OCI-LY1 (cell line): ENCODE measurements around the gene AGTPBP1.

Experiments used
- H2AFZ ChIP-seq: fragments of 200-600 bp; sonication (generic), shearing (Covaris generic); 2 replicates; pipeline ENCODE4 v1.6.0; 2014; ENCODE audit warnings: antibody characterized with exemption, mild to moderate bottlenecking, low read length
- H3F3A ChIP-seq: fragments of 200-600 bp; sonication (generic), shearing (Covaris generic); 2 replicates; pipeline ENCODE4 v1.6.0; 2014; ENCODE audit warnings: mild to moderate bottlenecking, antibody characterized with exemption, low read length, moderate library complexity; ENCODE audit not compliant: insufficient read depth
- H3K27ac ChIP-seq: fragments of 200-600 bp; sonication (generic); 2 replicates; pipeline ENCODE4 v1.5.1; 2014; ENCODE audit warnings: low read length, mixed run types, mild to moderate bottlenecking, low read depth; ENCODE audit not compliant: poor library complexity, severe bottlenecking
- H3K27me3 ChIP-seq: fragments of 200-600 bp; sonication (generic); 2 replicates; pipeline ENCODE4 v1.6.0; 2014; ENCODE audit warnings: antibody characterized with exemption, mild to moderate bottlenecking, low read length, moderate library complexity; ENCODE audit not compliant: insufficient read depth
- H3K36me3 ChIP-seq: fragments of 200-600 bp; sonication (generic); 2 replicates; pipeline ENCODE4 v1.6.1; 2014; ENCODE audit warnings: mild to moderate bottlenecking, antibody characterized with exemption, low read length, moderate library complexity, mixed read lengths; ENCODE audit not compliant: insufficient read depth
- H3K4me1 ChIP-seq: fragments of 200-600 bp; sonication (generic); 2 replicates; pipeline ENCODE4 v1.5.1; 2014; ENCODE audit warnings: mild to moderate bottlenecking, low read length, moderate library complexity; ENCODE audit not compliant: insufficient read depth, severe bottlenecking
- H3K4me2 ChIP-seq: fragments of 200-600 bp; sonication (generic), shearing (Covaris generic); 2 replicates; pipeline ENCODE4 v1.6.1; 2014; ENCODE audit warnings: low read length
- H3K4me3 ChIP-seq: fragments of 200-600 bp; sonication (generic); 2 replicates; pipeline ENCODE4 v1.5.1; 2014; ENCODE audit warnings: low read length, low read depth, mild to moderate bottlenecking, mixed read lengths; ENCODE audit not compliant: poor library complexity, severe bottlenecking
- H3K79me2 ChIP-seq: fragments of 200-600 bp; shearing (Covaris generic); 2 replicates; pipeline ENCODE4 v1.6.1; 2016; ENCODE audit warnings: mixed run types, low read length, mixed read lengths; ENCODE audit not compliant: insufficient read depth
- H3K9ac ChIP-seq: fragments of 200-600 bp; sonication (generic), shearing (Covaris generic); 2 replicates; pipeline ENCODE4 v1.6.1; 2014; ENCODE audit warnings: mild to moderate bottlenecking, low read length, mixed read lengths
- H3K9me2 ChIP-seq: fragments of 200-600 bp; sonication (generic), shearing (Covaris generic); 2 replicates; pipeline ENCODE4 v1.6.1; 2014; ENCODE audit warnings: low read depth, mild to moderate bottlenecking, low read length, mixed read lengths
- H3K9me3 ChIP-seq: fragments of 200-600 bp; shearing (Covaris generic); 2 replicates; pipeline ENCODE4 v1.6.1; 2014; ENCODE audit warnings: low read length, mixed read lengths
- H4K20me1 ChIP-seq: fragments of 200-600 bp; sonication (generic), shearing (Covaris generic); 2 replicates; pipeline ENCODE4 v1.6.0; 2016; ENCODE audit warnings: mild to moderate bottlenecking, low read length; ENCODE audit not compliant: insufficient read depth
- EZH2 ChIP-seq: fragments of 200-600 bp; sonication (generic), shearing (Covaris generic); IDR thresholded peaks from 2 replicates; pipeline ENCODE4 v1.8.0; 2017; ENCODE audit warnings: borderline replicate concordance, mixed run types, mild to moderate bottlenecking, antibody characterized with exemption, low read length, moderate library complexity, mixed read lengths
- TF ChIP-seq, protein P1 (sequence below): fragments of 200-600 bp; sonication (generic), shearing (Covaris generic); IDR thresholded peaks from 2 replicates; pipeline ENCODE4 v1.5.1; 2017; ENCODE audit warnings: mild to moderate bottlenecking, antibody characterized with exemption, low read length, moderate library complexity, mixed read lengths

AGTPBP1 gene

DNA sequence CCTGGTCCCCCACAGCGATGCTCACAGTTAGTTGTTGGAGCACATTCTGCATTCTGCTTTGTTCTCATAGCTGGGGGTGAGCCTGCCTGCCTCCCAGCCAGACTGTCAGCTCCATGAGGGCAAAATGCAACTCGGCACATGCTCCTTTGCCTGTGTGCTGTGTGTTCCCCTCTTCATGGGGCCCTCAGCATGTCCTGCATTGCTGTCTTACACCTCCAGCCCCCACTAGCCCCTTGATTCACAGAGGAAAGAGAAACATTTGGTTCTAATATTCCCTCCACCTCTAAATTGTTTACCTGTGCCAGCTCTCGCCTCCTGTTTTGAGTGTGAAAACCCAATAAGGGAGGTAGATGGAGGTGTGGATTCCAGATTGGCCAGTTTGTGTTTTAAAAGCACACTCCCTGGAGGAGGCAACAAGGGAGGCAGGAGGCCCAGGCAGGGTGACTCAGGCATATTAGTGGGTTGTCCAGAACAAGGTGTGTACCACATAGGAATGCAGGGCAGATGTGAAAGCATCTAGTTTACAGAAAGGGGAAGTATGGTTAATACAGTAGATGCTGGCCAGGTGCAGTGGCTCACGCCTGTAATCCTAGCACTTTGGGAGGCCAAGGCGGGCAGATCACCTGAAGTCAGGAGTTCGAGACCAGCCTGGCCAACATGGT, 224.6 kb downstream of the AGTPBP1 start:
- Histone ChIP-seq H3K4me1 (no peaks in the 10 kb centered on the region), H2AFZ (no peak overlapping the region), H3K79me2 (no peaks in the 10 kb centered on the region), H4K20me1 (no peaks in the 10 kb centered on the region), H3K36me3 (no peaks in the 10 kb centered on the region), H3F3A (no peaks in the 10 kb centered on the region), H3K9me3 (no peaks in the 10 kb centered on the region), H3K9ac (no peak overlapping the region), H3K27ac (no peak overlapping the region), H3K4me2 (no peak overlapping the region), H3K9me2 (no peaks in the 10 kb centered on the region), H3K4me3 (no peak overlapping the region), H3K27me3 (no peaks in the 10 kb centered on the region)
- TF ChIP-seq, protein P1, sequence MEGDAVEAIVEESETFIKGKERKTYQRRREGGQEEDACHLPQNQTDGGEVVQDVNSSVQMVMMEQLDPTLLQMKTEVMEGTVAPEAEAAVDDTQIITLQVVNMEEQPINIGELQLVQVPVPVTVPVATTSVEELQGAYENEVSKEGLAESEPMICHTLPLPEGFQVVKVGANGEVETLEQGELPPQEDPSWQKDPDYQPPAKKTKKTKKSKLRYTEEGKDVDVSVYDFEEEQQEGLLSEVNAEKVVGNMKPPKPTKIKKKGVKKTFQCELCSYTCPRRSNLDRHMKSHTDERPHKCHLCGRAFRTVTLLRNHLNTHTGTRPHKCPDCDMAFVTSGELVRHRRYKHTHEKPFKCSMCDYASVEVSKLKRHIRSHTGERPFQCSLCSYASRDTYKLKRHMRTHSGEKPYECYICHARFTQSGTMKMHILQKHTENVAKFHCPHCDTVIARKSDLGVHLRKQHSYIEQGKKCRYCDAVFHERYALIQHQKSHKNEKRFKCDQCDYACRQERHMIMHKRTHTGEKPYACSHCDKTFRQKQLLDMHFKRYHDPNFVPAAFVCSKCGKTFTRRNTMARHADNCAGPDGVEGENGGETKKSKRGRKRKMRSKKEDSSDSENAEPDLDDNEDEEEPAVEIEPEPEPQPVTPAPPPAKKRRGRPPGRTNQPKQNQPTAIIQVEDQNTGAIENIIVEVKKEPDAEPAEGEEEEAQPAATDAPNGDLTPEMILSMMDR = no peak
- TF ChIP-seq EZH2 = no peak

DNA sequence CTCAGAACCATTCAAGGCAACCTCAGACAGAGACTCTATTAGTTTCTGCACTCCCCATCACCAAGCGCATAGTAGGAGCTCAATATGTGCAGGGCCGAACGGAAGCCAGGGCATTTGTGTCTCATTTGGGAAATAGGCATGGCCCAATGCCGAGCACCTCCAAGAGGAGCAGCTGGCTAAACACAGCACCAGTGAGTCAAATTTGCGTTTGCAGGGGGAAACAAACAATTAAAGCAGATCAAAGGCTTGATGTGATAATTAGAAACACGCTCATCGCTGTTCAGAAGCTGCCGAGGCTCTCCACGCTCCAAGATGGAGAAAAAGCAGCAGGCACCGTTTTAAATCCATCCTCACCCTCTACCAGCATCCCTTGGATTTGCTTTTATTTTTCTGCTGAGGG, 225.3 kb downstream of the AGTPBP1 start:
- H3K36me3 ChIP-seq = no peaks in the 10 kb centered on the region
- no peaks in the 10 kb centered on the region for H3K4me1 ChIP-seq
- H4K20me1 ChIP-seq = no peaks in the 10 kb centered on the region
- no peaks in the 10 kb centered on the region for H3K9me2 ChIP-seq
- no peaks in the 10 kb centered on the region for H3K27me3 ChIP-seq
- H3K9me3 ChIP-seq = no peaks in the 10 kb centered on the region
- TF ChIP-seq, protein P1 = no peak
- TF ChIP-seq EZH2 = no peak
- H3K4me2 ChIP-seq = no peak overlapping the region
- H3K4me3 ChIP-seq = no peak overlapping the region
- no peaks in the 10 kb centered on the region for H3K79me2 ChIP-seq
- H3K9ac ChIP-seq = no peak overlapping the region
- H2AFZ ChIP-seq = no peak overlapping the region
- no peaks in the 10 kb centered on the region for H3F3A ChIP-seq
- H3K27ac ChIP-seq = no peak overlapping the region

DNA sequence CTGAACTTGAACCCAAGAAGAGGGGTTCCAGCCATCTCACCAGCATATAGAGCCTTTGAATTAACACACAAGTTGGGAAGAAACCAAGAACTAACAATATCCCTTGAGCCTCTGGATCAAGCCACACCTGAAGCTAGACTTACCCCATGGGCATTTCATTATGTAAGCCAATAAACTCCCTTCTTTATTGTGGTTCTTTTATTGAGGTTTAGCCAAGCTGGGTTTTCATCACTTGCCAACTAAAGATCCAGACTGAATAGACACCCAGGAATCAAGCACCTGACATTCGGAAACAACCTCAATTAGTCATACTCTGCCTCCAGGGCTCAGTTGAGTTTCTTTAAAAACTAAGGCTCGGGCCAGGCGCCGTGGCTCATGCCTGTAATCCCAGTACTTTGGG, 226.7 kb downstream of the AGTPBP1 start:
- no peak overlapping the region for H3K4me2 ChIP-seq
- no peaks in the 10 kb centered on the region for H3K9me3 ChIP-seq
- no peaks in the 10 kb centered on the region for H3F3A ChIP-seq
- no peak for TF ChIP-seq EZH2
- TF ChIP-seq, protein P1 = no peak
- H3K4me3 ChIP-seq = no peak overlapping the region
- H2AFZ ChIP-seq = no peak overlapping the region
- H3K9me2 ChIP-seq = no peaks in the 10 kb centered on the region
- no peaks in the 10 kb centered on the region for H3K36me3 ChIP-seq
- no peak overlapping the region for H3K9ac ChIP-seq
- H3K27ac ChIP-seq = no peak overlapping the region
- H4K20me1 ChIP-seq = no peaks in the 10 kb centered on the region
- no peaks in the 10 kb centered on the region for H3K27me3 ChIP-seq
- no peaks in the 10 kb centered on the region for H3K4me1 ChIP-seq
- no peaks in the 10 kb centered on the region for H3K79me2 ChIP-seq
